ENCODE measurements around the gene GPR108. TPM values are rescaled to one million over a fixed set of nuclear protein-coding genes. Genes with fewer than 3 reads are reported as not detected.
A peak's percentile ranks its signal among the peaks of the same experiment; 100 is the strongest.

GPR108 gene
- total and polyA plus RNA-seq, 2 of the 13 experiments (the other 11 are each of a cell fraction or from before 2014, with no cell fraction given): 36.4 to 63.0 TPM

DNA sequence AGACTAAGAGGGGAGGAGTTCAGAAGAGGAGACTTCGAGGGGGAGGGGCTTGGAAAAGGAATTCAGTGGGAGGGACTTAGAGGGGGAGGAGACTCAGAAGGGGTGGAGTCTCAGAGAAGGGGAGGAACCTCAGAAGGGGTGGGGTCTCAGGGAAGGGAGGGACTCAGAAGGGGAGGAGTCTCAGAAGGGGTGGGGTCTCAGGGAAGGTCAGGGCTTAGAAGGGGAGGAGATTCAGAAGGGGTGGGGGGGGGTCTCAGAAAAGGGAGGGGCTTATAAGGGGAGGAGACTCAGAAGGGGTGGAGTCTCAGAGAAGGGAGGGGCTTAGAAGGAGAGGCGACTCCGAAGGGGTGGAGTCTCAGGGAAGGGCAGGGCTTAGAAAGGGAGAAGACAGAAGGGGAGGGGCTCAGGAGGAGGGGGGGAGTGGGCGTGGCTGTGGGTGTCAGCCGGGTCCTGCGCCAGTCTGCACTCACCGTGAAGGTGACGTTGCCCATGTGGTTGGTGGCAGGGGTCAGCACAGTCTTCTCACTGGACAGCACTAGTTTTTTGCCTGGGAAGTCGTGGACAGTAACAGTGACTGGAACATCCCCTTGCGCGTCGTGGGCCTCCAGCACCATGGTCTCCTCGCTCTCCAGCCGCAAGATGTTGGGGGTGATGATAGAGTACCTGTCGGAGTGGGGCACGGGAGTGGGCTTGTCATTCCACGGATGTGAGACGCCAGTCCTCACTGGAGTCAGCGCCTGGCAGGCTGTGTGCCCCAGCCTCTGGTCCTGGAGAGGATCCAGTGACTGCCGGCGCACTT, 18.4 kb downstream of the GPR108 start (continued):
- TF ChIP-seq ZNF431 (CRISPR knock-in tag; IDR thresholded peaks at IDR 0.05; ENCODE audit: borderline replicate concordance, low read depth): 0 out of 2 replicates have a peak, but pooled peaks have one; percentile 52
- TF ChIP-seq, protein P1, sequence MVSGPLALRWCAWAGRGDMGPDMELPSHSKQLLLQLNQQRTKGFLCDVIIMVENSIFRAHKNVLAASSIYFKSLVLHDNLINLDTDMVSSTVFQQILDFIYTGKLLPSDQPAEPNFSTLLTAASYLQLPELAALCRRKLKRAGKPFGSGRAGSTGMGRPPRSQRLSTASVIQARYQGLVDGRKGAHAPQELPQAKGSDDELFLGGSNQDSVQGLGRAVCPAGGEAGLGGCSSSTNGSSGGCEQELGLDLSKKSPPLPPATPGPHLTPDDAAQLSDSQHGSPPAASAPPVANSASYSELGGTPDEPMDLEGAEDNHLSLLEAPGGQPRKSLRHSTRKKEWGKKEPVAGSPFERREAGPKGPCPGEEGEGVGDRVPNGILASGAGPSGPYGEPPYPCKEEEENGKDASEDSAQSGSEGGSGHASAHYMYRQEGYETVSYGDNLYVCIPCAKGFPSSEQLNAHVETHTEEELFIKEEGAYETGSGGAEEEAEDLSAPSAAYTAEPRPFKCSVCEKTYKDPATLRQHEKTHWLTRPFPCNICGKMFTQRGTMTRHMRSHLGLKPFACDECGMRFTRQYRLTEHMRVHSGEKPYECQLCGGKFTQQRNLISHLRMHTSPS (CRISPR knock-in tag; IDR thresholded peaks at IDR 0.05; ENCODE audit: low read depth): peak; percentile 49; the same call in 1 of the 2 replicates
- 0 out of 2 replicates have a peak, but pooled peaks have one; percentile 11 for TF ChIP-seq TRIM24 (CRISPR knock-in tag; IDR thresholded peaks at IDR 0.05)
- 0 out of 2 replicates have a peak, but pooled peaks have one; percentile 31 for TF ChIP-seq MIER2 (CRISPR knock-in tag; IDR thresholded peaks at IDR 0.05)
- TF ChIP-seq RBM39 (IDR thresholded peaks at IDR 0.05; ENCODE audit: low read depth, low read length, poor library complexity, severe bottlenecking): peak; percentile 41
- peak; percentile 39; the same call in 1 of the 2 replicates for TF ChIP-seq MED13 (CRISPR knock-in tag; IDR thresholded peaks at IDR 0.05)
- TF ChIP-seq RARA (CRISPR knock-in tag; IDR thresholded peaks at IDR 0.05): peak; percentile 45
- TF ChIP-seq, protein P2, sequence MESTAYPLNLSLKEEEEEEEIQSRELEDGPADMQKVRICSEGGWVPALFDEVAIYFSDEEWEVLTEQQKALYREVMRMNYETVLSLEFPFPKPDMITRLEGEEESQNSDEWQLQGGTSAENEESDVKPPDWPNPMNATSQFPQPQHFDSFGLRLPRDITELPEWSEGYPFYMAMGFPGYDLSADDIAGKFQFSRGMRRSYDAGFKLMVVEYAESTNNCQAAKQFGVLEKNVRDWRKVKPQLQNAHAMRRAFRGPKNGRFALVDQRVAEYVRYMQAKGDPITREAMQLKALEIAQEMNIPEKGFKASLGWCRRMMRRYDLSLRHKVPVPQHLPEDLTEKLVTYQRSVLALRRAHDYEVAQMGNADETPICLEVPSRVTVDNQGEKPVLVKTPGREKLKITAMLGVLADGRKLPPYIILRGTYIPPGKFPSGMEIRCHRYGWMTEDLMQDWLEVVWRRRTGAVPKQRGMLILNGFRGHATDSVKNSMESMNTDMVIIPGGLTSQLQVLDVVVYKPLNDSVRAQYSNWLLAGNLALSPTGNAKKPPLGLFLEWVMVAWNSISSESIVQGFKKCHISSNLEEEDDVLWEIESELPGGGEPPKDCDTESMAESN (CRISPR knock-in tag; conservative IDR thresholded peaks at IDR 0.05): 0 out of 2 replicates have a peak, but pooled peaks have one; percentile 53
- peak; percentile 29; the same call in 1 of the 2 replicates for TF ChIP-seq NCOA2 (CRISPR knock-in tag; IDR thresholded peaks at IDR 0.05)
- no peak for TF ChIP-seq PHF5A (CRISPR knock-in tag; IDR thresholded peaks at IDR 0.05; ENCODE audit: low read depth, unreplicated experiment)
- TF ChIP-seq RBFOX2 (IDR thresholded peaks at IDR 0.05; ENCODE audit: low read depth, low read length): peak; percentile 92
- 0 out of 2 replicates have a peak, but pooled peaks have one; percentile 65 for TF ChIP-seq ZNF747 (CRISPR knock-in tag; IDR thresholded peaks at IDR 0.05; ENCODE audit: borderline replicate concordance)
- TF ChIP-seq, protein P3, sequence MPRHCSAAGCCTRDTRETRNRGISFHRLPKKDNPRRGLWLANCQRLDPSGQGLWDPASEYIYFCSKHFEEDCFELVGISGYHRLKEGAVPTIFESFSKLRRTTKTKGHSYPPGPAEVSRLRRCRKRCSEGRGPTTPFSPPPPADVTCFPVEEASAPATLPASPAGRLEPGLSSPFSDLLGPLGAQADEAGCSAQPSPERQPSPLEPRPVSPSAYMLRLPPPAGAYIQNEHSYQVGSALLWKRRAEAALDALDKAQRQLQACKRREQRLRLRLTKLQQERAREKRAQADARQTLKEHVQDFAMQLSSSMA (CRISPR knock-in tag; IDR thresholded peaks at IDR 0.05): peak; percentile 58; the same call in 1 of the 2 replicates
- TF ChIP-seq PHF20 (CRISPR knock-in tag; IDR thresholded peaks at IDR 0.05): no peak
- peak; percentile 82 for TF ChIP-seq GZF1 (CRISPR knock-in tag; IDR thresholded peaks at IDR 0.05)
- TF ChIP-seq, protein P4, sequence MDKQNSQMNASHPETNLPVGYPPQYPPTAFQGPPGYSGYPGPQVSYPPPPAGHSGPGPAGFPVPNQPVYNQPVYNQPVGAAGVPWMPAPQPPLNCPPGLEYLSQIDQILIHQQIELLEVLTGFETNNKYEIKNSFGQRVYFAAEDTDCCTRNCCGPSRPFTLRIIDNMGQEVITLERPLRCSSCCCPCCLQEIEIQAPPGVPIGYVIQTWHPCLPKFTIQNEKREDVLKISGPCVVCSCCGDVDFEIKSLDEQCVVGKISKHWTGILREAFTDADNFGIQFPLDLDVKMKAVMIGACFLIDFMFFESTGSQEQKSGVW (CRISPR knock-in tag; IDR thresholded peaks at IDR 0.05; ENCODE audit: borderline replicate concordance): no peak
- TF ChIP-seq POLR2AphosphoS5 (IDR thresholded peaks at IDR 0.05; ENCODE audit: low read depth, low read length): peak; percentile 56
- TF ChIP-seq EHMT2 (IDR thresholded peaks at IDR 0.05; ENCODE audit: borderline replicate concordance, low read depth, low read length): no peak
- TF ChIP-seq BRD4 (CRISPR knock-in tag; IDR thresholded peaks at IDR 0.05): 0 out of 2 replicates have a peak, but pooled peaks have one; percentile 31
- TF ChIP-seq PHF8 (CRISPR knock-in tag; IDR thresholded peaks at IDR 0.05): peak; percentile 21; the same call in 1 of the 2 replicates
- TF ChIP-seq HCFC1 (IDR thresholded peaks at IDR 0.05; ENCODE audit: low read depth, low read length): no peak
- TF ChIP-seq, protein P5, sequence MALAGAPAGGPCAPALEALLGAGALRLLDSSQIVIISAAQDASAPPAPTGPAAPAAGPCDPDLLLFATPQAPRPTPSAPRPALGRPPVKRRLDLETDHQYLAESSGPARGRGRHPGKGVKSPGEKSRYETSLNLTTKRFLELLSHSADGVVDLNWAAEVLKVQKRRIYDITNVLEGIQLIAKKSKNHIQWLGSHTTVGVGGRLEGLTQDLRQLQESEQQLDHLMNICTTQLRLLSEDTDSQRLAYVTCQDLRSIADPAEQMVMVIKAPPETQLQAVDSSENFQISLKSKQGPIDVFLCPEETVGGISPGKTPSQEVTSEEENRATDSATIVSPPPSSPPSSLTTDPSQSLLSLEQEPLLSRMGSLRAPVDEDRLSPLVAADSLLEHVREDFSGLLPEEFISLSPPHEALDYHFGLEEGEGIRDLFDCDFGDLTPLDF (CRISPR knock-in tag; IDR thresholded peaks at IDR 0.05): no peak
- no peak for TF ChIP-seq ZNF510 (CRISPR knock-in tag; IDR thresholded peaks at IDR 0.05; ENCODE audit: low read depth)
